Activated T-helper 1 cell treated with anti-CD3 and anti-CD28 coated beads, Interleukin-12 subunit alpha, Interleukin-12 subunit beta, Interleukin-2, Interleukin-4 antibody, amounts not matched to agents 30 ng/mL and 10 ng/mL and 1 ng/mL, durations not matched to agents 14 hours and 24 hours and 36 hours (primary cell): ENCODE results near the gene HDAC8. TPM values are rescaled to one million over a fixed set of nuclear protein-coding genes. Genes with fewer than 3 reads are reported as not detected.
"Not testable (repeated sequence)": the region's sequence is repeated elsewhere in the genome, so short reads cannot be mapped to it uniquely, and the experiment has no call there.

Experiments
- DNase-seq: peaks from one replicate; pipeline ENCODE4 v3.0.0; 2021; ENCODE audit warnings: low spot score
- H3K27ac Mint-ChIP-seq: one replicate; pipeline ENCODE4 v1.8.0; 2021; ENCODE audit warnings: mild to moderate bottlenecking, mixed read lengths
- H3K27me3 Mint-ChIP-seq: one replicate; pipeline ENCODE4 v1.8.0; 2022; ENCODE audit warnings: mild to moderate bottlenecking, moderate library complexity, mixed read lengths; ENCODE audit not compliant: insufficient read depth
- H3K36me3 Mint-ChIP-seq: one replicate; pipeline ENCODE4 v1.8.0; 2021; ENCODE audit warnings: low read depth, mixed read lengths
- H3K4me1 Mint-ChIP-seq: one replicate; pipeline ENCODE4 v1.8.0; 2021; ENCODE audit warnings: low read depth, mixed read lengths
- H3K4me3 Mint-ChIP-seq: one replicate; pipeline ENCODE4 v1.8.0; 2021; ENCODE audit warnings: mild to moderate bottlenecking, moderate library complexity, mixed read lengths
- H3K9me3 Mint-ChIP-seq: one replicate; pipeline ENCODE4 v1.8.0; 2021; ENCODE audit warnings: mixed read lengths
- intact Hi-C: fragments of 100-400 bp; cut with micrococcal nuclease; formaldehyde crosslinking; loops from one replicate; pipeline ENCODE4 v1.15.1; 2024
- total RNA-seq: library from RNA; stranded (reverse); gene quantifications from 2 replicates; pipeline ENCODE4 v1.2.3, GENCODE V29; 2022

The HDAC8 gene
- total RNA-seq, 1 donor from 2014 or later = 30.6 TPM

GRCh38 chrX:72569786-72570185 is 2.9 kb downstream of the HDAC8 start:
- Mint-ChIP-seq H3K27me3 (peaks cover 2% of the 10 kb centered on the region), H3K4me1 (peaks cover 5% of the 10 kb centered on the region), H3K27ac (no peak overlapping the region), H3K4me3 (no peak overlapping the region), H3K36me3 (peaks cover 15% of the 10 kb centered on the region), H3K9me3 (no peaks in the 10 kb centered on the region)
- intact Hi-C loops = loop anchor here (5.0 kb wide), 1 partner anchor 143 kb away; the partner anchor contains the start of gene PHKA1
- DNase-seq = no peak

GRCh38 chrX:72568406-72569092 is 4.1 kb downstream of the HDAC8 start:
- DNase-seq = no peak
- H3K36me3 Mint-ChIP-seq = peaks cover 15% of the 10 kb centered on the region
- H3K9me3 Mint-ChIP-seq = no peaks in the 10 kb centered on the region
- H3K4me3 Mint-ChIP-seq = no peak overlapping the region
- peaks cover 2% of the 10 kb centered on the region for H3K27me3 Mint-ChIP-seq
- intact Hi-C loops = no loop called here
- H3K4me1 Mint-ChIP-seq = peaks cover 5% of the 10 kb centered on the region
- no peak overlapping the region for H3K27ac Mint-ChIP-seq

GRCh38 chrX:72566448-72566847 is 6.2 kb downstream of the HDAC8 start:
- H3K4me1 Mint-ChIP-seq = no peaks in the 10 kb centered on the region
- peaks cover 23% of the 10 kb centered on the region for H3K36me3 Mint-ChIP-seq
- H3K27me3 Mint-ChIP-seq = no peaks in the 10 kb centered on the region
- no peak overlapping the region for H3K27ac Mint-ChIP-seq
- H3K9me3 Mint-ChIP-seq = no peaks in the 10 kb centered on the region
- H3K4me3 Mint-ChIP-seq = no peak overlapping the region
- DNase-seq = no peak
- intact Hi-C loops = no loop called here

GRCh38 chrX:72559655-72560054 is 13.0 kb downstream of the HDAC8 start:
- H3K27me3 Mint-ChIP-seq, H3K27ac Mint-ChIP-seq: not testable (repeated sequence)

GRCh38 chrX:72554448-72555140 is 18.0 kb downstream of the HDAC8 start:
- no peak for DNase-seq
- H3K4me3 Mint-ChIP-seq = no peak overlapping the region
- H3K27ac Mint-ChIP-seq = no peak overlapping the region
- no peaks in the 10 kb centered on the region for H3K27me3 Mint-ChIP-seq
- peaks cover 8% of the 10 kb centered on the region for H3K36me3 Mint-ChIP-seq
- peaks cover 4% of the 10 kb centered on the region for H3K4me1 Mint-ChIP-seq
- H3K9me3 Mint-ChIP-seq = no peaks in the 10 kb centered on the region
- intact Hi-C loops = no loop called here

More at GRCh38 chrX:72559655-72560054, 13.0 kb downstream of the HDAC8 start:
- DNase-seq, H3K4me1 Mint-ChIP-seq, intact Hi-C loops, H3K4me3 Mint-ChIP-seq, H3K9me3 Mint-ChIP-seq: not testable (repeated sequence)
- peaks cover 17% of the 10 kb centered on the region for H3K36me3 Mint-ChIP-seq

- H3K36me3 Mint-ChIP-seq, H3K4me3 Mint-ChIP-seq, intact Hi-C loops, H3K27me3 Mint-ChIP-seq, DNase-seq, H3K4me1 Mint-ChIP-seq, H3K9me3 Mint-ChIP-seq, H3K27ac Mint-ChIP-seq: not testable (repeated sequence)
Observed at GRCh38 chrX:72552443-72552842, 20.2 kb downstream of the HDAC8 start.

GRCh38 chrX:72545990-72546389 is 26.7 kb downstream of the HDAC8 start:
- H3K36me3 Mint-ChIP-seq = peaks cover 27% of the 10 kb centered on the region
- peaks cover 4% of the 10 kb centered on the region for H3K4me1 Mint-ChIP-seq
- H3K4me3 Mint-ChIP-seq = no peak overlapping the region
- H3K27me3 Mint-ChIP-seq = no peaks in the 10 kb centered on the region
- H3K27ac Mint-ChIP-seq = no peak overlapping the region
- DNase-seq = no peak
- H3K9me3 Mint-ChIP-seq = no peaks in the 10 kb centered on the region
- intact Hi-C loops = no loop called here

- H3K27me3 Mint-ChIP-seq = no peaks in the 10 kb centered on the region
- H3K9me3 Mint-ChIP-seq = no peaks in the 10 kb centered on the region
- peaks cover 11% of the 10 kb centered on the region for H3K36me3 Mint-ChIP-seq
- DNase-seq = no peak
- no peak overlapping the region for H3K27ac Mint-ChIP-seq
- no peaks in the 10 kb centered on the region for H3K4me1 Mint-ChIP-seq
- no peak overlapping the region for H3K4me3 Mint-ChIP-seq
- intact Hi-C loops = loop anchor here (2.0 kb wide), 2 partner anchors 242 to 296 kb away; no protein-coding TSS in a partner anchor
Observed at GRCh38 chrX:72540318-72540717, 32.3 kb downstream of the HDAC8 start.

GRCh38 chrX:72539822-72540221 is 32.8 kb downstream of the HDAC8 start:
- peaks cover 7% of the 10 kb centered on the region for H3K36me3 Mint-ChIP-seq
- DNase-seq = no peak
- intact Hi-C loops = loop anchor here (2.0 kb wide), 2 partner anchors 241 to 295 kb away; no protein-coding TSS in a partner anchor
- H3K27ac Mint-ChIP-seq = no peak overlapping the region
- no peaks in the 10 kb centered on the region for H3K27me3 Mint-ChIP-seq
- H3K9me3 Mint-ChIP-seq = no peaks in the 10 kb centered on the region
- no peaks in the 10 kb centered on the region for H3K4me1 Mint-ChIP-seq
- H3K4me3 Mint-ChIP-seq = no peak overlapping the region

GRCh38 chrX:72536542-72536941 is 36.1 kb downstream of the HDAC8 start:
- Mint-ChIP-seq H3K9me3 (no peaks in the 10 kb centered on the region), H3K27me3 (no peaks in the 10 kb centered on the region), H3K36me3 (peaks cover 2% of the 10 kb centered on the region), H3K4me1 (no peaks in the 10 kb centered on the region), H3K4me3 (no peak overlapping the region), H3K27ac (no peak overlapping the region)
- no peak for DNase-seq
- intact Hi-C loops = no loop called here

GRCh38 chrX:72532366-72532765 is 40.3 kb downstream of the HDAC8 start:
- DNase-seq = no peak

GRCh38 chrX:72526534-72527508 is 45.8 kb downstream of the HDAC8 start:
- DNase-seq = no peak
- Mint-ChIP-seq H3K27ac (no peak overlapping the region), H3K36me3 (peaks cover 26% of the 10 kb centered on the region), H3K4me3 (no peak overlapping the region), H3K27me3 (no peaks in the 10 kb centered on the region), H3K9me3 (no peaks in the 10 kb centered on the region), H3K4me1 (peaks cover 13% of the 10 kb centered on the region)
- intact Hi-C loops = no loop called here

More at GRCh38 chrX:72532366-72532765, 40.3 kb downstream of the HDAC8 start:
- Mint-ChIP-seq H3K9me3 (no peaks in the 10 kb centered on the region), H3K36me3 (peaks cover 17% of the 10 kb centered on the region), H3K27me3 (no peaks in the 10 kb centered on the region), H3K27ac (no peak overlapping the region), H3K4me1 (peaks cover 1% of the 10 kb centered on the region), H3K4me3 (no peak overlapping the region)
- intact Hi-C loops = no loop called here
